Duodenal mucosa (tissue), 2 donors: ENCODE results near the gene DRD1.
"Not testable (repeated sequence)": the region's sequence is repeated elsewhere in the genome, so short reads cannot be mapped to it uniquely, and the experiment has no call there.

ENCODE experiments used
- H3K27ac ChIP-seq: one replicate; pipeline ENCODE4 v1.7.0; 2013; ENCODE audit warnings: low read depth, low read length
- H3K27me3 ChIP-seq, 2 donors: one replicate each; pipeline ENCODE4 v1.7.0; 2013; ENCODE audit warnings: low read length in 2 of 2, control low read depth in 1 of 2; ENCODE audit not compliant: insufficient read depth in 2 of 2, control insufficient read depth in 1 of 2
- H3K36me3 ChIP-seq, 2 donors: one replicate each; pipeline ENCODE4 v1.7.0; 2013; ENCODE audit warnings: low read length in 2 of 2, control low read depth in 1 of 2; ENCODE audit not compliant: insufficient read depth in 2 of 2, control insufficient read depth in 1 of 2
- H3K4me1 ChIP-seq, 2 donors: one replicate each; pipeline ENCODE4 v1.7.0; 2013; ENCODE audit warnings: low read length in 2 of 2, control low read depth in 1 of 2; ENCODE audit not compliant: insufficient read depth in 2 of 2, control insufficient read depth in 1 of 2
- H3K4me3 ChIP-seq, 2 donors: one replicate each; pipeline ENCODE4 v1.7.0; 2013; ENCODE audit warnings: low read length in 2 of 2, low read depth in 1 of 2
- H3K9ac ChIP-seq, 2 donors: one replicate each; pipeline ENCODE4 v1.7.0; 2013; ENCODE audit warnings: low read length in 2 of 2, low read depth in 1 of 2
- H3K9me3 ChIP-seq, 2 donors: one replicate each; pipeline ENCODE4 v1.7.0; 2013; ENCODE audit warnings: low read length in 2 of 2, control low read depth in 1 of 2; ENCODE audit not compliant: control insufficient read depth in 1 of 2

The DRD1 gene

GRCh38 chr5:175397590-175398297 lies 46.2 kb downstream of the DRD1 start:
- H3K36me3 ChIP-seq, H3K9ac ChIP-seq, H3K4me3 ChIP-seq, H3K27me3 ChIP-seq, H3K4me1 ChIP-seq, H3K27ac ChIP-seq, H3K9me3 ChIP-seq: not testable (repeated sequence)

DNA sequence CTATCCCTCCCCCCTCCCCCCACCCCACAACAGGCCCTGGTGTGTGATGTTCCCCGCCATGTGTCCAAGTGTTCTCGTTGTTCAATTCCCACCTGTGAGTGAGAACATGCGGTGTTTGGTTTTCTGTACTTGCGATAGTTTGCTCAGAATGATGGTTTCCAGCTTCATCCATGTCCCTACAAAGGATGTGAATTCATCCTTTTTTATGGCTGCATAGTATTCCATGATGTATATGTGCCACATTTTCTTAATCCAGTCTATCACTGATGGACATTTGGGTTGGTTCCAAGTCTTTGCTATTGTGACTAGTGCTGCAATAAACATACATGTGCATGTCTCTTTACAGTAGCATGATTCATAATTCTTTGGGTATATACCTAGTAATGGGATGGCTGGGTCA lies 48.6 kb downstream of the DRD1 start:
- H3K27ac ChIP-seq, H3K9me3 ChIP-seq, H3K36me3 ChIP-seq, H3K27me3 ChIP-seq, H3K4me1 ChIP-seq, H3K4me3 ChIP-seq, H3K9ac ChIP-seq: not testable (repeated sequence)

DNA sequence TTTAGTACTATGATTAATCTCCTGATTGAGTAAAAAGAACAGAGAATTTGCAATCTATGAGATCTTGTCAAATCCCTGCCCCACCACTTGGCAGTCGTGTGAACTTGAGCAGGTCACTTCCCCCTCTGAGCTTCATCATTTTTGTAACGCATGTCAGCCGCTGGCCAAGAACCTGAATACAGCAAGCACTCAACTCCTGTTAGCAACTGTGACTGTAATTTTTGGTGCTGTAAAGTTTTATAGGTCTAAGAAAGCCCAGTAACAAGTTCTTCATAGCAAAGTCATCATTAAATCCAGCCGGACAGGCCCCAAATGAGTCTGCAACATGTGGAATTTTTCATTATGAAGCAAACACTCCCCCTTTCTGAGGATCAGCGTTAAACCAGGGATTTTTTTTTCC lies 49.4 kb downstream of the DRD1 start:
- Histone ChIP-seq H3K4me1 (no peaks in the 10 kb centered on the region), H3K36me3 (no peaks in the 10 kb centered on the region), H3K9me3 (no peaks in the 10 kb centered on the region), H3K4me3 (no peak overlapping the region), H3K27ac (no peak overlapping the region), H3K9ac (no peak overlapping the region), H3K27me3 (no peaks in the 10 kb centered on the region)

DNA sequence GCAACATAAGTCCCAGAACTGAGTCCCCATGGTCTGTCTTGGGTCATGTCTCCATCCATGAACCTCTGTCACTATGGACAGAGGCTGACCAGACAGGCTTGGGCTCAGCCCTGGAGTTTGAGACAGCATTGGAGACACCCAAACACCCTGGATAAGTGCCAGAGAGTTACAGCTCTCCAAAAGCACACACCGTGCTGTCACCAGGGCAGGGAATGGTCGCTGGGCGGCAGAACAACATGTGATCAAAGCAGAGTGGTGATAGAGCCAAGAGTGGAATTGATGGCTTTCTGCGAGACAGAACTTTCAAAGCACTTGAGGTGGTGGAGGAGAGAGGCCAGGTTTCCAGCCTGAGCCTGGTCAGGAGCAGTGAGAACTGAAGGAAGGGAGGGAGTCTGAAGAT lies 50.1 kb downstream of the DRD1 start:
- Histone ChIP-seq H3K4me3 (no peak overlapping the region), H3K27me3 (no peaks in the 10 kb centered on the region), H3K9me3 (no peaks in the 10 kb centered on the region), H3K27ac (no peak overlapping the region), H3K4me1 (no peaks in the 10 kb centered on the region), H3K36me3 (no peaks in the 10 kb centered on the region), H3K9ac (no peak overlapping the region)

- H3K27me3 ChIP-seq, result no peaks in the 10 kb centered on the region
- no peak overlapping the region for H3K9ac ChIP-seq
- H3K27ac ChIP-seq, result no peak overlapping the region
- no peaks in the 10 kb centered on the region for H3K4me1 ChIP-seq
- no peaks in the 10 kb centered on the region for H3K36me3 ChIP-seq
- no peaks in the 10 kb centered on the region for H3K9me3 ChIP-seq
- H3K4me3 ChIP-seq, result no peak overlapping the region
Measured at GRCh38 chr5:175392236-175392635, 51.7 kb downstream of the DRD1 start.

DNA sequence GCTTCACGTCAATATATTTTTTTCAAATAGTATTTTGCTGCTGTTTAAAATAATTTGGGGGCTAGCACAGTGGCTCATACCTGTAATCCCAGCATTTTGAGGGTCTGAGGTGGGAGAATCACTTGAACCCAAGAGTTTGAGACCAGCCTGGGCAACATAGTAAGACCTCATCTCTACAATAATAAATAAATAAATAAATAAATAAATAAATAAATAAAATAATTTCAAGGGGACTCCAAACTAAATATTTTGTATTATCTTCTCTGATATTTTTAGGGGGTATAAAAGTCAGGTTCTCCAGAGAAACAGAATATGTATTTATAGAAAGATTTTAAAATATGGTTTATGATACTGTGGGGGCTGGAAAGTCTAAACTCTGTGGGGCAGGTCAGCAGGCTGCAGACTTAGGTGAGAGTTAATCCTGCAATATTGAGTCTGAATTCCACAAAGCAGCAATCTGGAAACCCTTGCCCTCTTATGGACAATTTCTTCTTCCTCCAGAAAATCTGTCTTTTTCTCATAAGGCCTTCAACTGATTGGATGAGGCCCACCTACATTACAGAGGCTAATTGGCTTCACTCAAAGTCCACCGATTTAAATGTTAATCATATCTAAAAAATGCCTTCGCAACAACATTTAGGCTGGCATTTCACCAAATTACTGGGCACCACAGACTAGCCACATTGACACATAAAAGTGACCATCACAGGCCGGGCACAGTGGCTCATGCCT lies 53.5 kb downstream of the DRD1 start:
- Histone ChIP-seq H3K27ac (no peak overlapping the region), H3K9ac (no peak overlapping the region), H3K27me3 (no peaks in the 10 kb centered on the region), H3K4me1 (no peaks in the 10 kb centered on the region), H3K36me3 (no peaks in the 10 kb centered on the region), H3K9me3 (no peaks in the 10 kb centered on the region), H3K4me3 (no peak overlapping the region)
